DMS79 (cell line): Measurements from ENCODE around the gene SNAP23.
"Not testable (repeated sequence)": the region's sequence is repeated elsewhere in the genome, so short reads cannot be mapped to it uniquely, and the experiment has no call there.

Experiments used
- DNase-seq: peaks from one replicate; lab custom pipeline; 2025; lab: John Stamatoyannopoulos, UW

The SNAP23 gene

DNA sequence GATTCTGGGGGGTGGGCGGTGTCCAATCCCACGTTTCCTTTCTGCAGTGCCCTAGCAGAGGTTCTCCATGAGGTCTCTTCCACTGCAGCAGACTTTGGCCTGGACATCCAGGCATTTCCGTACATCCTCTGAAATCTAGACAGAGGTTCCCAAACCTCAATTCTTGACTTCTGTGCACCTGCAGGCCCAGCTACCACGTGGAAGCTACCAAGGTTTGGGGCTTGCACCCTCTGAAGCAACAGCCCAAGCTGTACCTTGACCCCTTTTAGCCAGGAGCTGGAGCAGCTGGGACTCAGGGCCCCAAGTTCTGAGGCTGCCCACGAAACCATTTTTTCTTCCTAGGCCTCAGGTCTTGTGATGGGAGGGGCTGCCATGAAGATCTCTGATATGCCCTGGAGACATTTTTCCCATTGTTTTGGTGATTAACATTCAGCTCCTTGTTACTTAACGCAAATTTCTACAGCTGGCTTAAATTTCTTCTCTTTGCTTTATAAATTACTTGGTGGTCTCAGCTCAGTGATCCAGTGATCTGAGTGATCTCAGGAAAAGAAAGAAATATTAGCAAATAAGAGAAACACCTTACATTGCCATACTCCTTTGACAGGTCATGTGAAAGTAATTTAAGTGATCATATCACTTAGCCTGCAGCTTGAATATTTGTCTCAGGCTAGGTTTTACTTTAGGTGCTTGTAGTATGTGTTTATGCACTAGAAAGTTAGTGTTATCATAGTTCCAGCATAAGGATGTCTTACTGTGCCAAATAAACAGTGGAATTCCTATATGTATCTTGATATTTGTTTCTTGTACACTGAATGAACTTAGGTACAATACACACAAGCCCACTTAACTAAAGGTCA lies 3.0 kb downstream of the SNAP23 start:
- DNase-seq, result no peak

DNA sequence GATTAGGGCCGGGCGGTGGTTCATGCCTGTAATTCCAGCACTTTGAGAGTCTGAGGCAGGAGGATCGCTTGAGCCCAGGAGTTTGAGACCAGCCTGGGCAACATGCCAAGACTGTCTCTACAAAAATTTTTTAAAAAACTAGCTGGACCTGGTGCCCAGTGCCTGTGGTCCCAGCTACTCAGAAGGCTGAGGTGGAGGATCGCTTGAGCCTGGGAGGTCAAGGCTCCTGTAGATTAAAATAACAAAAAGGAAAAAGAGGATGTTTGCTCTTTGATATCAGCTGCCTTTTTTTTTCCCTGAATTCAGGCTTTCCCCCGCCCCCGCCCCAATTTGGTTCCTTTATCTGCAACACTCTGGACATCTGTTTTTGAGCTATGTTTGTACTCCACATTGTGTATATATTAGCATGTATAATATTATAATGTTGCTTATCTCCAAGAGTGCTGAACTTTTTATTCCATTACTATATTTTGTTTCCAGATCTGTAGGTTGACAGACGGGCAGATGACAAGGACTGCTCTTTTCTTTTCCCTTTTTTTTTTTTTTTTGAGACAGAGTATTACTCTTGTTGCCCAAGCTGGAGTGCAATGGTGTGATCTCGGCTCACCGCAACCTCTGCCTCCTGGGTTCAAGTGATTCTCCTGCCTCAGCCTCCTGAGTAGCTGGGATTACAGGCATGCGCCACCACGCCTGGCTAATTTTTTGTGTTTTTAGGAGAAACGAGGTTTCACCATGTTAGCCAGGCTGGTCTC lies 4.6 kb downstream of the SNAP23 start:
- no peak for DNase-seq

DNA sequence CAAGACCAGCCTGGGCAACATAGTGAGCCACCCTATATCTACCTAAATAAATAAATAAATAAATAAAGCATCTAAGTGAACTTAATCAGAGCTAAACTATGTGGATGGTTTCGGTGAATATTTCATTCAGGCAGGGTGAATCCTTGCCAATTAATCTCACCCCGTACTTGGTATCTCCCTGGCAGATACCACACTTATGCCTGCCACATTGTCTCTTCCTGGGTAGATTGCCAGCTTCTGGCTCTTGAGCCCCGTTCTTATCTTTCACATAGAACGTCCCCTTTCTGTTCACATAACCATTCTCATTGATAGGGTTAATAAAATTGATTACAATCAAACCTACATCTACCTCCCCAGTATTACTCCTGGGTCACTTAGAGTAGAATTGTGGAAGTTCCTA lies 7.0 kb downstream of the SNAP23 start:
- DNase-seq, result no peak

DNA sequence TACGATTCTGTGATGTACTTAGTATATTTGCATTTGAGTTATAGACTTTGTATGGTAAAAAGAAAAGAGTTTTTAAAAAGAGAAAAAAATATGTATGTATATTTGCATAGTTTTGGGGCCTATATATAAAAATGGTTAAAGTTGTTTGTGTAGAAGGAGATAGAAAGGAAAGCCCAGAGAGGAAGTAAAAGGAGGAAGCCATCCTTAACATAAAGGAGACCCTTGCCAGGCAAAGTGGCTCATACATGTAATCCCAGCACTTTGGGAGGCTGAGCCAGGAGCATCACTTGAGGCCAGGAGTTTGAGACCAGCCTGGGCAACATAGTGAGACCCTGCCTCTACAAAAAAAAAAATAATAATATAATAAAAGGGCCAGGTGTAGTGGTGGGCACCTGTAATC lies 8.4 kb downstream of the SNAP23 start:
- no peak for DNase-seq

DNA sequence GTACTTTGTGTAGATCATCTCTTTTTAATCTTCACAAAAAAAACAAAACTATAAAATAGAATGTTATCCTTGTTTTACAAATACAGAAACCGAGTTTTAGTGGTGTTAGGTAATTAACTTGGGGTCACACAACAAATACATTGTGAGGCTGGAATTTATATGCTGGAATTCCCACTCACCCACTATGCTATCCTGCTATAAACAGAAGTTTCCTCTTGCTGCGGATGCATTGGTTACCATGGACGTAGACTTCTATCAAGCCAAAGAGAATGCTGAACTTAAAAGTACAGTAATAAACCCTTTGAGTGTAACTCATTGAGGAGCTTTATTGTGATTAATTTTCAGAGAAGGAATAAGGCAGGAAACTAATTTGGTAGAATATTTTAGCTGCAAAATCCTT lies 9.2 kb downstream of the SNAP23 start:
- DNase-seq, result no peak

DNA sequence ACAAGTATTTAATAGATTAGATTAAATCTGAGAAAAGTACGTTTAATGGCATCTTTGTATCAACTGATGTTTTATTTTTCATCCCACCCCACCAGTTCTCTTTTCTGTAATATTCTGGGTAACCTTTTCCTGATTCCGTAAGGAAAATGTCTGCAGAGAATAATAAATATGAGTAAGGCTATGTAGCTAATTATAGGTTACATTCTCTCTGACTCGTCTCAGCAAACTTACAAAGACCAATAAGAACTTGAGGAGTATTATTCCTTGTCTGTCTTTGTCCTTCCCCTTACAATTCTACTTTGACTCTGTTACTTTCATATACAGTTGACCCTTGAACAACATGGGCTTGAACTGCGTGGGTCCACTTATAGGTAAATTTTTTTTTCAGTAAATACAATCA lies 12.1 kb downstream of the SNAP23 start:
- DNase-seq, result no peak

DNA sequence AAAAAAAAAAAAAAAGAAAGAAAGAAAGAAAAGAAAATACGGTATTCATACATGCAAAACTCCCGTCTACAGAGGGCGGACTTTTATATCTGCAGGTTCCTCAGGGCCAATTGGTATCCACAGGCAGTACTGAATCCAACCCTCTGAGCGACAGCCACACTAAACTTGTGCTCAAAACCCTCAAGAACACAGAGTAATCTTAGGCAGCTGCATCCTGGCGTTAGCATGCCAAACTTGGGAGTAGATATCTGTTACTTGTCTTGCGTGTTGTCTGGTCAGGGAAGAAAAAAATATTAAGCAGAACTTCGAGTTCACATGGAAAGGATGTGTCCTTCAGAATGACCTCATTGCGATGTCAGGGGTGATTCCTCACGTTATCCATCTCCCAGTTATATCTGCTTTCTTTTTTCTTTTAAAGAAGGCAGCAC lies 12.8 kb downstream of the SNAP23 start:
- no peak for DNase-seq

DNA sequence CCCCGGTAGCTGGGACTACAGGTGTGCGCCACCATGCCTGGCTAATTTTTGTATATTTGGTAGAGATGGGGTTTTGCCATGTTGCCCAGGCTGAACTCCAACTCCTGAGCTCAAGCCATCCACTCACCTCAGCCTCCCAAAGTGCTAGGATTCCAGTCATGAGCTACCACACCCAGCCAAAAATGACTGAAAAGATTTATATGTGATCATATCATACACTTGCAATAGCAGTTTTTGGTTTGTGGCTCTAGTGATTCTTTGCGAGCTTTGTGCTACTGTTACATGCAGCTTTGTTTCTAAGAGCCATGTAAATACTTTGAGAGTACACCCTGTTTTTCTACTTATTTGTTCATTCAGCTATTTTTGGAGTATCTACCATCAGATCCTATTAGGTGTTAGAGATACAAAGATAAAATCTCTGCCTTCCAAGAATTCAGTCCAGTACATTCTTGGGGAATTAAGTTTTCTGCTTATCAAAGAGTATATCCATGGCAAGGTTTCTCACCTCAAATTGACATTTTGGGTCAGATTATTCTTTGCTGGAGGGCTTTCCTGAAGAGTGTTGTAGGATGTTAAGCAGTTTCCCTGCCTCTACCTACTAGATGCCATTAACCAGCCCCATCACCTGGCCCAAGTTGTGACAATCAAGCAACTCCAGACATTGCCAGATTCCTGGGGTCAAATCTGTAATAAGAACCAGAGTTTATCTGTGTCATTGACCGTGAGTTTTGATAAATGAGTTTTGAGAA lies 15.0 kb downstream of the SNAP23 start:
- no peak for DNase-seq

DNA sequence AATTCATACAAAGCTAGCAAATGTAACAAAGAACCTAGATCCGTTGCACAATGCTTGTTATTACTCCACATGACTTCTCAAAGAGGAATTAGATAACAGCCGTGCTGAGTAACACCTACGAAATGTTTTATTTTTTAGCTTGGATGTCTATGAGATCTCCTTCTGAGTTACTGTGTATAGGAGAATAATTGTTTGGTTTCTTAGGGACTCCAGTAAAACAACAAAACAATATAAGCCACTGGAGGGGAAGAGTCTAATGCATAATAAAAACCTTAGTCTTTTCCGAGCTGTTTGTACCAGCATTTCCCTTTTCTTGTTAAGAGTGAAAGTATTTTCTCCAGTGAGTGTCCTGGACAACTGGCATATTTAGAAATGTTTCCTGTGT lies 15.6 kb downstream of the SNAP23 start:
- no peak for DNase-seq

DNA sequence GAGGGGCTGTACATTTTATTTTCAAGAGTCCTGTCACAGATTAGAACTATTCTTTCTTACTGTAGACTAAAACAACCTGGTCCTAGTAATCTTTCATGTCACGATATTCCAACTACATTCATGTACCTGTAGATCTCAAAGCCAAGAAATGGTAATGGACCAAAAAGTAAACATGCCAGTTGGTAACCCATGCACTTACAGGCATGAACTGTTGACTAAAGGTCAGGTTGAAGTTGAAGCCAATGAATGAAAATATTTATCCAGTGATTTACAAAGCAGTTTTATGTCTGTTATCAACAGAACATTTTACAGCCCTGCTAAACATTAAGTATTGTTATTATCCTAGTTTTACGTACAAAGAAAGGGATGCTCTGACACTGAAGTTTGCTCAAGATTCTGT lies 27.9 kb downstream of the SNAP23 start:
- peak; percentile 23 for DNase-seq

DNA sequence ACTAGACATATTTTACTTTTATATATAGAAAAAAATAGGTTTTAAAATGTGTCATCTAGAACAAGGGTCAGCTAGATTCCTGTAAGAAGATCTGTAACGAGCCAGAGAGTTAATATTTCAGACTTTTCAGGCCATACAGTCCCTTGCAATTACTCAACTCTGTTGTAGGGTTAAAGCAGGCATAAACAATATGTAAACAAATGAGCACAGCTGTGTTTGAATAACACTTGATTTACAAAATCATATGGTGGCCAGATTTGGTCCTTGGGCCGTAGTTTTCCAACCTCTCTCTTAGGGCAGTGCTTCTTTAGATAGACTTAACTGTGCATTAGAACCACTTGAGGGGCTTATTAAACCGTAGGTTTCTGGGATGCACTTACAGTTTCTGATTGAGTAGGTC lies 33.5 kb downstream of the SNAP23 start:
- DNase-seq, result no peak

DNA sequence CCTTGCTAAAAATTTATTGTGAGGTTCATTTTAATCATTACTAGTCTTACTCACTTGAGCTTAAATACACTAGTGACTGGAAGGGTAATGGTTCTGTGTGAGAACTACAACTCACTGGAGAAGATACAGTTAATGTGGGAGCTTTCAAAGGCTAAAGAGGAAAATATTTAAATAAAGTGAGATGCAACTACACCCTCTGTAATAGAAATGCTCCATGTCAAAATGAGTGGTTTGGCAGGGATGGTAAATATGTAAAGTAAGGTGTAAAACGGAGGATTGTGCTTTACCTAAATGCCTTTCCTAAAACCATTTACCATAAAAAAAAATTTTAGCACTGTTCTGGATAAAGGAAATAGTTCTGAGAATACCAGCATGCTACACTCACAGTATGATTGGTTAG lies 37.8 kb downstream of the SNAP23 start:
- DNase-seq, result no peak

DNA sequence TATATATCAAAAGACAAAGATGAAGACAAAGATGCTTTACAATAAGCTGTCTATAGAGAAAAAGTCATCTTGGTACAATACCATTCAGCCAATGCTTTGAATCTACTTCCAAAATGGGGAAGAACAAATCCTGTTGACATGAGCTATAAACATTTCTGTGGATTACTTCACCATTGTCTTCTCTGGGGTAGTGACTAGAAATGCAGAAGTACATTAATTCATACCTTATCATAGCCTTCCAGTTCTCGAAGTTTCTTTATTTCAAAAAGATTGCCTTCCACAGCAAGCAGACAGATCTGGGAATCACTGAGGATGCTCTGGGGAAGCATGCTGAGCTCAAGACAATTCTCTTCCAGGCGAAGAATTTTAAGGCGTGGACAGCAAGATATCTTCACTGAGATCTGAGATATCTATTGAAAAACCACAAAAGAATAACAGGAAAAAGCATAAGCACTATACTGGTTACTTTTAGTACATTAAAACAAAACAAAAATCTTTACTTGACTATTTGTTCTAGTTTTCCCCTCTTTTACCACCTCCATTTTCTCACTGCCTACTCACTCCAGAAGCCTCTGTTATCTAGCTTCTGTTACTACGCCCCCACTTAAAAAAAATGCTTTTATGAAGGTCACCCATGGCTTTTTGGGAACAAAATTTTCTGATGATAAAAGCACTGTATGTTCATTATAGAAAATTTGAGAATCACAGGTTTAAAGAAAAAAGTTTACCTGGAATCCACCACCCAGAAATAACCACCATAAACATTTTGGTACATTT lies 49.6 kb downstream of the SNAP23 start:
- no peak for DNase-seq

DNA sequence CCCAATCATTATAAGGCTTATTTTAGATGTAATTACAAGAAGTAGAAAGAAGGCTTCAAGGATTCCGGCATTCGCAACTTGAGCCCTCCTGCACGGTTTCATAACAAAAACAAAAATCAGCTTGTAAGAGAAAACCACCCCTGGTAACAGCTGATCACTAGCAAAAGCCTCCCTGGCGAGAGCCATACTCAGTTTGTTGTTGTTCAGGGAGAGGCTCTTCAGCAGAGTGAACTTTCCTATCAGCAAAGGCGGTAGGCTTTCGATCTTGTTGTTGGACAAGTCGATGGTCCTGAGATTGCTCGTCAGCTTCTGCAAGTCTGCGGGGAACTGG lies 52.4 kb downstream of the SNAP23 start:
- DNase-seq, result no peak

DNA sequence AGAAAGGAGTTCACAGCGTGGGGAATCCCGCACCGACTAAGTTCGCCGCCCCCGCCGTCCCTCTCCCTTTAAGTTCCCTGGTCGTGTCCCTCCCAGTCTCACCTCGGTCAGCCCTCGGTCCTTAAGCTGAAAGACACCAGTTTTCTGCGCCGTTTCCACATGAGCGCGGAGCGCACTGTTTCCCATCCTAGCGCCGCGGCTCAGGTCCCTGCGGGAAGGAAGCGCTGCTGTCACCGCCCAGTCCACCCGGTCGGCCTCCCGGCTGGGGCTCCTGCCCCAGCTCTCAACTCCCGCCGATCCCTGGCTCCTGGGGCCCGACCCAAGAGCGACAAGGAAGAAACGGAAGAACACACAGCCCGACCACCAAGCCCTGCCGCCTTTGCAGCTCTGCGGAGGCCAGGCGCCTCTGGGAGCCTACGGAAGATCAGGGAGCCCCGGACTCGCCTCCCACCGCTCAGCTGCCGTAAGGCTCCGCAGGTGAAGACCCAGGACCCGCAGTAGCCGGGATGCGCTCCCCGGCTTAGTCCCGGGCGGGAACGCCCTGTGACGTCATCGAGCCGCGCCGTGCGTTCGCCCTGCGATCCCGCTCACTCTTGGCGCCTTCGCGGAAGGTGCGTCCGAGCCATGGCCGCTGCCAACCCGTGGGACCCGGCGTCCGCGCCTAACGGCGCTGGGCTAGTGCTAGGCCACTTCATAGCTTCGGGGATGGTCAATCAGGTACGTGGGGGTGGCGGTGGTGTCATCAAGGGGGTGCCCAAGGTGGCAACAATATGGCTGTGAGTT lies 53.0 kb downstream of the SNAP23 start, which contains the start of the genes HAUS2 and LRRC57:
Gene HAUS2, plus strand, starts transcription at position 590 of the 783 bp plus-strand sequence. Its CDS starts 35 bp downstream, at position 625.
Gene LRRC57, minus strand, starts transcription at position 545 of the 783 bp plus-strand sequence. Its CDS starts 359 bp downstream, at position 186.
- peak; percentile 21 for DNase-seq

DNA sequence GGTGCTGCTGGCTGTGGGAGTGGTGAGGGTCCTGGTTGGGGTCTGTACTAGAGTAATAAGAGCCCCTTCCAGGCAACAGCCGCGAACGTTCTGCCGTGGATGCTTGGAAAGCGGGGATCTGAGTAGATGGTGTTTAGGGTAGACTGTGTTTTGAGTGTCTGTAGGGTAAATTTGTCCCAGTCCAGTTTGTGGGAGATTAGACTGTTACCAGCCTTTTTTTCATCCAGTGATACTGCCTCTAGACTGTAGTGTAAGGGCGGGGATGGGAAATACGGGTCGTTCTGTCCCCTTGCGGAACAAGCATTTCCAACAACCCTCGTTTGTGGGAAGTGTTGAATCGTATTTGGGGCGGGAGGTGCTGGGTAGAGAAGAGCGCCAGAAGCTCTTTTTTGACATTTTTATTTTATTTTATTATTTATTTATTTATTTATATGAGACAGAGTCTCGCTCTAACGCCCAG lies 53.6 kb downstream of the SNAP23 start:
- DNase-seq, result peak; percentile 25

DNA sequence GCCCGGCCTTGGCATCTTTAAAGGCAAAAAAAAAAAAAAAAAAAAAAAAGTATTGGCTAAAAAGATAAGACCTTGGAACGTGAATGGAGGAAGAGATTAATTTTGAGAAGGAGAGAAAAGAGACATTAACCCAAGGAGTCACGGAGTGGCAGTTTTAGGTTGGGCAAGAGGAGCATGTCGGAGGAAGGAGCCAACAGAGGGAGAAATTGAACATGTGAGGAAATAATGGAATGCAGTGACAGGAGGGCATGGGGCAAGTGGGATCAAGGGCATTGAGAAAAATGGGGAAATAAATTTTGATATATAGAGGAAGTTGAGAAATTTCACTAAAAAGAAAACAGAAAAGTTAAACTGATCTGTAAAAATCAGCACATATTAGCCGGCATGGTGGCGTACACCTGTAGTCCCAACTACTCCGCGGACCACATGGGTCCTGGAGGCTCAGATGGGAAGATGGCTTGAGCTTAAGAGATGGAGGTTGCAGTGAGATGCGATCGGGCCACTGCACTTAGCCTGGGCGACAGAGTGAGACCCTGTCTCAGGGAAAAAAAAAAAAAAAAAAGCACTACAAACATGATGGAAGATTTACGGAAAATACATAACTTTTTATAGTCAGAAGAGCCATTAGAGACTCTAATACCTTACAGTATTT lies 54.4 kb downstream of the SNAP23 start:
- DNase-seq, result no peak

DNA sequence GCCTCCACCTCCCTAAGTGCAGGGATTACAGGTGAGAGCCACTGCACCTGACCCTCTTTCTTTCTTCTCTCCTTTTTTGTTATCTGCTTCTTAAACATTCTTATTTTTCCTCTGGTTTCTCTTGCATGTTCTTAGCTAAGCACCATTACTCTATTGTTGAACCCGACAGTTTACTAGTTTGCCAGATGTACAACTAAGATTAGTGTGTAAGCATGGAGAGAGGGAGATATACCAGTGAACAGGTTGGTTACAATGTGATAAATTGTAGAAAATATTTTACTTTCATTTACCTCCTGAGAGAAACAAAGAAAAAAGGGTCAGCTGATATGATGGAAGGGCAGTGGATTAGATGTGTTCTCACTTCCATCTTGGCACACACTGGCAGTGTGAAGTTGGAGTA lies 58.1 kb downstream of the SNAP23 start:
- DNase-seq, result no peak

DNA sequence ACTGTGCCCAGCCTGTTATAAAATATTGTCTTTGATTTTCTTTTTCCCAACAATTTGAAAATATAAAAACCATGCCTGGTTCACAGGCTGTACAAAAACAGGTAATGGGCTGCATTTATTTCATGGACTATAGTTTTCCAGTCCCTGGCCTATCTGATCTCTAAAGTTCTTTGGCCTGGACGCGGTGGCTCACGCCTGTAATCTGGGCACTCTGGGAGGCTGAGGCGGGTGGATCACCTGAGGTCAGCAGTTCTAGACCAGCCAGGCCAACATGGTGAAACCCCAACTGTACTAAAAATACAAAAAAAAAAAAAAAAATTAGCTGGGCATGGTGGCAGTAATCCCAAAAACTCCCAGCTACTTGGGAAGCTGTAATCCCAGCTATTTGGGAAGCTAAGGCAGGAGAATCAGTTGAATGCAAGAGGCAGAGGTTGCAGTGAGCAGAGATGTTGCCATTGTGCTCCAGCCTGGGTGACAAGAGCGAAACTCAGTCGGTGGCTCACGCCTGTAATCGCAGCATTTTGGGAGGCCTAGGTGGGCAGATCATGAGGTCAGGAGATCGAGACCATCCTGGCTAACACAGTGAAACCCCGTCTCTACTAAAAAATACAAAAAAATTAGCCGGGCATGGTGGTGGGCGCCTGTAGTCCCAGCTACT lies 61.2 kb downstream of the SNAP23 start:
- DNase-seq, result not testable (repeated sequence)

DNA sequence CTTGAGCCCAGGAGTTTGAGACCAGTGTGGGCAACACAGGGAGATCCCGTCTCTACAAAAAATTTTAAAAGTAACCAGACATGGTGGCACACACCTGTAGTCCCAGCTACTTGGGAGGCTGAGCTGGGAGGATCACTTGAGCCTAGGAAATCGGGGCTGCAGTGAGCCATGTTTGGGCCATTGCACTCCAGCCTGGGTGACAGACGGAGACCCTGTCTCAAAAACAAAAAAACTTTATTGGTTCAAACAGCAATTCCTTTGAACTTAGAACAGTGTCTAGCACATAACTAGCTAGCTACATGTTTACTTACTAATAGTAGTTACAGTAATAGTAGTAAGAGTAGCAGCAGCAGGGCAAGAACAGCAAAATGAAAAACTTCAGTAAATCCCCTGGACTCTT lies 63.3 kb downstream of the SNAP23 start:
- DNase-seq, result no peak
